ENCODE measurements around the gene NUF2. TPM values are rescaled to one million over a fixed set of nuclear protein-coding genes. Genes with fewer than 3 reads are reported as not detected.
"Not testable (repeated sequence)": the region's sequence is repeated elsewhere in the genome, so short reads cannot be mapped to it uniquely, and the experiment has no call there.

The NUF2 gene
- 4.9 and 11.8 TPM in 2 replicates for total RNA-seq (2014; rRNA removed; shearing (Covaris generic))
- 11.1 and 13.5 TPM in 2 replicates for polyA plus RNA-seq (2016; fragmentation: Nextera tagmentation; extraction: Ambion mirVana)

- Histone ChIP-seq H3F3A (ENCODE audit: insufficient read depth) (peaks cover 12% of the 10 kb centered on the region), H3K36me3 (ENCODE audit: low read depth) (no peaks in the 10 kb centered on the region), H4K20me1 (ENCODE audit: insufficient read depth) (no peaks in the 10 kb centered on the region), H3K9me3 (ENCODE audit: low read depth) (no peaks in the 10 kb centered on the region), H3K9ac (peak within 1 kb of the TSS; percentile 90), H3K4me1 (ENCODE audit: insufficient read depth) (peaks cover 13% of the 10 kb centered on the region; the same call in 1 of the 2 replicates), H3K27ac (peak within 1 kb of the TSS; percentile 77), H3K4me2 (ENCODE audit: unreplicated experiment) (peak within 1 kb of the TSS; percentile 97), H3K27me3 (replicated peaks; ENCODE audit: insufficient read depth) (no peaks in the 10 kb centered on the region), H3K4me3 (peak within 1 kb of the TSS; percentile 94), H3K79me2 (ENCODE audit: insufficient read depth) (peaks cover 53% of the 10 kb centered on the region), H2AFZ (peak within 1 kb of the TSS; percentile 99), H3K9me2 (ENCODE audit: insufficient read depth) (no peaks in the 10 kb centered on the region)
- 1% methylated on average over 58 of the region's 58 CpGs for WGBS, 2 experiments (ENCODE audit: low coverage in 1 of 2, low lambda C conversion rate in 2 of 2, missing lambda C conversion rate in 2 of 2)
- TF ChIP-seq EZH2phosphoT487 (IDR thresholded peaks at IDR 0.05; ENCODE audit: insufficient read depth, low read depth) (no peak), EZH2 (IDR thresholded peaks at IDR 0.05; ENCODE audit: insufficient read depth, poor library complexity, severe bottlenecking) (no peak)
- peak; percentile 99 for DNase-seq
- in situ Hi-C loops (cut with MboI): no loop called here
These were observed at the start of gene NUF2 for GRCh38 chr1:163321311-163322305. NUF2 (plus strand) TSS chr1:163321954; CDS start chr1:163326052, 4,098 bp downstream.

- no peak for DNase-seq
- Histone ChIP-seq H3K9me3 (ENCODE audit: low read depth) (peaks cover 6% of the 10 kb centered on the region), H3K27ac (no peak overlapping the region), H3K79me2 (ENCODE audit: insufficient read depth) (no peaks in the 10 kb centered on the region), H3K4me1 (ENCODE audit: insufficient read depth) (no peaks in the 10 kb centered on the region), H3K36me3 (ENCODE audit: low read depth) (no peaks in the 10 kb centered on the region; the same call in 1 of the 2 replicates), H3K9me2 (ENCODE audit: insufficient read depth) (no peaks in the 10 kb centered on the region), H3K27me3 (replicated peaks; ENCODE audit: insufficient read depth) (no peaks in the 10 kb centered on the region), H3K4me2 (ENCODE audit: unreplicated experiment) (no peak overlapping the region), H3K4me3 (no peak overlapping the region), H4K20me1 (ENCODE audit: insufficient read depth) (no peaks in the 10 kb centered on the region), H3F3A (ENCODE audit: insufficient read depth) (no peaks in the 10 kb centered on the region), H3K9ac (no peak overlapping the region), H2AFZ (no peak overlapping the region)
- in situ Hi-C loops (cut with MboI): no loop called here
- TF ChIP-seq EZH2phosphoT487 (IDR thresholded peaks at IDR 0.05; ENCODE audit: insufficient read depth, low read depth): no peak
- no peak for TF ChIP-seq EZH2 (IDR thresholded peaks at IDR 0.05; ENCODE audit: insufficient read depth, poor library complexity, severe bottlenecking)
- WGBS, 2 experiments (ENCODE audit: low coverage in 1 of 2, low lambda C conversion rate in 2 of 2, missing lambda C conversion rate in 2 of 2): 96 to 98% methylated on average over 2 of the region's 2 CpGs
These were observed 47.9 kb upstream of the NUF2 start for GRCh38 chr1:163273766-163274441.

- no peaks in the 10 kb centered on the region for H3K4me1 ChIP-seq (ENCODE audit: insufficient read depth)
- in situ Hi-C loops (cut with MboI): no loop called here
These were observed 46.5 kb upstream of the NUF2 start for GRCh38 chr1:163275222-163275621.

GRCh38 chr1:163278602-163279001, 43.2 kb upstream of the NUF2 start:
- Histone ChIP-seq H3K27ac (no peak overlapping the region), H3K79me2 (ENCODE audit: insufficient read depth) (no peaks in the 10 kb centered on the region), H4K20me1 (ENCODE audit: insufficient read depth) (no peaks in the 10 kb centered on the region), H2AFZ (no peak overlapping the region), H3K4me1 (ENCODE audit: insufficient read depth) (no peaks in the 10 kb centered on the region), H3K9me2 (ENCODE audit: insufficient read depth) (no peaks in the 10 kb centered on the region), H3K9me3 (ENCODE audit: low read depth) (peaks cover 6% of the 10 kb centered on the region), H3K9ac (no peak overlapping the region), H3K36me3 (ENCODE audit: low read depth) (no peaks in the 10 kb centered on the region), H3K4me3 (no peak overlapping the region), H3K27me3 (replicated peaks; ENCODE audit: insufficient read depth) (no peaks in the 10 kb centered on the region), H3F3A (ENCODE audit: insufficient read depth) (no peaks in the 10 kb centered on the region), H3K4me2 (ENCODE audit: unreplicated experiment) (no peak overlapping the region)
- 85% methylated on average over 1 of the region's 1 CpG for WGBS, 2 experiments (ENCODE audit: low coverage in 1 of 2, low lambda C conversion rate in 2 of 2, missing lambda C conversion rate in 2 of 2)
- no peak for DNase-seq
- in situ Hi-C loops (cut with MboI): no loop called here
- no peak for TF ChIP-seq EZH2phosphoT487 (IDR thresholded peaks at IDR 0.05; ENCODE audit: insufficient read depth, low read depth)
- TF ChIP-seq EZH2 (IDR thresholded peaks at IDR 0.05; ENCODE audit: insufficient read depth, poor library complexity, severe bottlenecking): no peak

More at GRCh38 chr1:163275222-163275621, 46.5 kb upstream of the NUF2 start:
- WGBS, 2 experiments (ENCODE audit: low coverage in 1 of 2, low lambda C conversion rate in 2 of 2, missing lambda C conversion rate in 2 of 2): 100% methylated on average over 1 of the region's 1 CpG
- Histone ChIP-seq H3K9ac (no peak overlapping the region), H4K20me1 (ENCODE audit: insufficient read depth) (no peaks in the 10 kb centered on the region), H2AFZ (no peak overlapping the region), H3K4me3 (no peak overlapping the region), H3K79me2 (ENCODE audit: insufficient read depth) (no peaks in the 10 kb centered on the region), H3K36me3 (ENCODE audit: low read depth) (no peaks in the 10 kb centered on the region; the same call in 1 of the 2 replicates), H3K27ac (no peak overlapping the region), H3K9me3 (ENCODE audit: low read depth) (peaks cover 6% of the 10 kb centered on the region), H3K27me3 (replicated peaks; ENCODE audit: insufficient read depth) (no peaks in the 10 kb centered on the region), H3K9me2 (ENCODE audit: insufficient read depth) (no peaks in the 10 kb centered on the region), H3K4me2 (ENCODE audit: unreplicated experiment) (no peak overlapping the region), H3F3A (ENCODE audit: insufficient read depth) (no peaks in the 10 kb centered on the region)
- peak; percentile 21 for DNase-seq
- no peak for TF ChIP-seq EZH2phosphoT487 (IDR thresholded peaks at IDR 0.05; ENCODE audit: insufficient read depth, low read depth)
- TF ChIP-seq EZH2 (IDR thresholded peaks at IDR 0.05; ENCODE audit: insufficient read depth, poor library complexity, severe bottlenecking): no peak

GRCh38 chr1:163284867-163285266, 36.9 kb upstream of the NUF2 start:
- not testable (repeated sequence) for H3K4me1 ChIP-seq (ENCODE audit: insufficient read depth); DNase-seq
- WGBS, 2 experiments (ENCODE audit: low coverage in 1 of 2, low lambda C conversion rate in 2 of 2, missing lambda C conversion rate in 2 of 2): 47 to 61% methylated on average over 2 of the region's 2 CpGs

More at GRCh38 chr1:163284867-163285266, 36.9 kb upstream of the NUF2 start:
- H3K27me3 ChIP-seq (replicated peaks; ENCODE audit: insufficient read depth); H3K27ac ChIP-seq; H3K9me2 ChIP-seq (ENCODE audit: insufficient read depth); H3K9me3 ChIP-seq (ENCODE audit: low read depth); H3F3A ChIP-seq (ENCODE audit: insufficient read depth); H3K36me3 ChIP-seq (ENCODE audit: low read depth); H3K9ac ChIP-seq; H3K4me3 ChIP-seq; H3K4me2 ChIP-seq (ENCODE audit: unreplicated experiment); H2AFZ ChIP-seq; in situ Hi-C loops (cut with MboI); H4K20me1 ChIP-seq (ENCODE audit: insufficient read depth); H3K79me2 ChIP-seq (ENCODE audit: insufficient read depth): not testable (repeated sequence)
